GM20431 (cell line): ENCODE data around the gene ILDR1.

ENCODE experiments used
- in situ Hi-C: fragments of 300-500 bp; cut with MseI, MboI; formaldehyde crosslinking; loops from one replicate; pipeline ENCODE4 v1.15.0; 2020; ENCODE audit warnings: low sequenced_read_pairs; ENCODE audit not compliant: unreplicated experiment

ILDR1 gene

DNA sequence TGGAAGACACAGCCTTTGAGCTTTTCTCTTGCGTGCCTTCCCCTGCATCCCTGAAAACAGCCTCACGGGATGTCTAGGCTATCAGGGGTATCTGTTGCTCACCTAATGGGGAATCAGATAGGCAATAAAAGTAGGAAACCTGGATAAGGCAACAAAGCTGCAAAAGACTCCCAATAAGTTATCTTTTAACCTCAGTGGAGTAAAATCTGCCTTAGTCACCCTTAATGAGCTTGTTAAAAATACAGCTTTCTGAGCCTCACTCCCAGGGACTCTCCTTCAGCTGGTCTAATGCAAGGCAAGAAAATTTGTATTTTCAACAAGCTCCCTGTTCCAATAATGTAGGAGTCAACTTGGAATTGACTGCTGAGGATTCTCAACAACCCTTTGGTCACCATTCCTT, 25.6 kb downstream of the ILDR1 start:
- in situ Hi-C loops: loop anchor here (25.0 kb wide), 1 partner anchor 91 kb away; no protein-coding TSS in a partner anchor

DNA sequence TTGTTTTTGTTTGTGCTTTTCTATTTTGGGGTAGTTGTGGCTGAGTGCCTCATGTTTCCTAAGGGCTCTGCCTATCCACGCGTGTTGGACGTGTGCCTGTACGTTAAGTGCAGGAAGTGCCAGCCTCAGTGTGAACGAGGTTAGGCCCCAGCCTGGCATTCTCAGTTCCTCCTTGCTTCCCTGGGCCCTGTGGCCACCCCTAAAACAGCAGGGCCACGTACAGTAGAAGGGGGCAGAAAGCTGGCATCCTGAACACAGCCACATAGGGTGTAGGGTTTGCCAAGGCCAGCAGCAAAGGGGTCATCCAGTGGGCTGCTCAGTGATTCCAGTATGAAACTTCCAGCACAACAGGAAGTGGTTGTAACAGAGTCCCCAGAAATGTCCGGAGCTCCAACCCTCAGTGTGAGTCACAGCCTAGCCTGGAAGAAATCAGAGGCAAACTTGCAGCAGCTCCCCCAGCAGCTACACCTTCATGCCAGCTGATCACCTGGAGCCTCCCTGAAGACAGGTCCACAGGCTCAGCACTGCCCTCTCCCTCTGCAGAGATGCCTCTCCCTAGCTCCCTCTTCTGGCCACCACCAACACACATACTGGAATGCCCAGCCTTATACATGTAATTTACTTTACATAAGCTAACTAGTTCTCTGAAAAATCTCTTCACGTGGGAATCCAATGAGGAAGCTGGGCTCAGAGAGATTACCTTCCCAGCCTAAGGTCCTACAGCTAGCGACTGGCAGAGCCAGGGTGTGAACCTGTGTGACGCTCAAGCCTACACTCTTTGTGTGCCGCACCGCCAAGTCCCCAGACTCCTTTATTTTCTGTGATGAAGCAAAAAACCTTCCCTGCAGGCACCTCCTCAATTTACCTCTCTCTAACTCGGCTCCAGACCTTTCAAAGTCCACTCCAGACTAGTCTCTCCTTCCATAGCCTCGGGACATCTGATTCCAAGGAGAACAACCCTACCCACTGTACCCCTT, 26.6 kb downstream of the ILDR1 start:
- in situ Hi-C loops: loop anchor here (25.0 kb wide), 1 partner anchor 92 kb away; no protein-coding TSS in a partner anchor

DNA sequence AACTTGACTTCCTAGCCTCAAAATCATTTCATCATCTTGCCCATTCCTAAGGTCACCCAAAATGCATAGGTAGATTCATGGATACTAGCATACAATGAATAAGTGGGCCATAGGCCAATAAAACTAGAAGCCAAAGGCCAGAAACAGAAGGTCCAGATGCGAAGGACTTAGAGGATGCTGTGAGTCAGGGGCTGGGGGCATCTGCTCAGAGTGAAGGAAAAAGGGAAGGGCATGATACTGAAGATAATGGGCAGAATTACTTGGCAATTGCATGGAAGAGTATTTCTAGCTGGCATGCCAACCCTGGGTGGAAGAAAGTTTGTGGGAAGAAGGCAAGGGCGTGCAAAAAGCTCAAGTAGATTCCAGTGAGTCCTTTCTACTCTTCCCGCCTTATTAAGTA, 27.5 kb downstream of the ILDR1 start:
- in situ Hi-C loops: loop anchor here (25.0 kb wide), 1 partner anchor 93 kb away; no protein-coding TSS in a partner anchor

DNA sequence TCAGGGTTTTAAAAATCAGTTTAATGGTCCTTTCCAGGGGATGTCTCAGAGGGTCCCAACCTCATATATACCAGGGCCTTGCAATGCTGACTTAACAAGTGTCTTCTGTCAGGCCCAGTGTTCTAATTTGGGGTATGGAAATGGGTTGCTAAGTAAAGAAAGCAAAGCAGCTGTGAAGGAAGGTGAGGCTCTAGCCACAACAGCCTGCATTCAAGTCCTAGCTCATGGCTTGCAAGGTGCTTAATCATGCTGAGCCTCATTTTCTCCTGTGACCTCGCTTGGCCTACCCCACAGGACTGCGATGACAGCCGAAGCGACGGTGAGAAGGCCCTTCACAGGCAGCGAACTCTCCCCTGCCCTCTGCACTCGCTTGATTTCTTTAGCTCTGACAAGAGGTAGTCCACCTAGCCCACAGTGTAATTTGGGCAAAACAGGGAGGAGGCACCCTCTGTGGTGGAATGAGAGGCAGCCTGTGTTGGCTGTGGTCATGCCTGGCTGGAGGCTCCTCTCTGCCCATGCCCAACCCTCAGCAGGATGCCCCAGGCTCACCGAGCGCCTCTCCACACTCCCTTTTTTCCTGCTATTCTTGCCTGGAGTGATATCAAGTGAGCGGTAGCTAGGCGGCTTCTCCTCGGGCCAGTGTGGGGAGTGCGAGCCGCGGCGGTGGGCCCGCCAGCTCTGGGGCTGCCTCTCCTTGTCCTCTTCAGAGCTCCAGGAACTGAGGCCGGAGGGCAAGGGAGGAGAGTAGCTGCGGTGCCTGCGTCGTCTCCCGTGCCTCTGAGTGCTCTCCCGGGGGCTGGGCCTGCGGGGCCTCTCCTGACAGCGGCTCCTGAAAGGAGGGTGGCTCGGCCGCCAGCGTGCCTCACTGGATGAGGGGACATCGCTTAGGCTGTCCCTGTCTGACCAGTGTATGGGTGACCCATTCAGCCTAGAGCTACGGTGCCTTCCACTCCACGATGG, 29.2 kb downstream of the ILDR1 start:
- in situ Hi-C loops: loop anchor here (25.0 kb wide), 1 partner anchor 94 kb away; no protein-coding TSS in a partner anchor

DNA sequence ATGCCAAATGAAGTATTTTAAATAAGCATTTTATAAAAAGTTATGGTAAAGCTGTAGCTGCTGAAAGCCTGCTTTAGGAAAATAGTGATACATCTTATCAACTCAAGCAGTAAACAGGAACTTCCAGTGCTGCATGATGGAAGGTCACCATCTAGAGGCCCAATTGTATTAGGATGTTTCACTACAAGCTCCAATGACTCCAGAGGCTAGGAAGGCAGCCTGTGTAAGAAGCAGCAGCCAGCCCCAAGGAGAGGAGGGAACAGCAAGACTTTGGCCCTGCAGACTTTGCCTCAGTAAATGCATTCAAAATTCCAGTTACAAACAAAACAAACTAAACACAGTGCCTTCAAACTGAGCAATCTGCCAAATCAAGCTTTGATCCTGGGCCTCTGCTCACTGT, 32.1 kb downstream of the ILDR1 start:
- in situ Hi-C loops: loop anchor here (25.0 kb wide), 1 partner anchor 97 kb away; no protein-coding TSS in a partner anchor

DNA sequence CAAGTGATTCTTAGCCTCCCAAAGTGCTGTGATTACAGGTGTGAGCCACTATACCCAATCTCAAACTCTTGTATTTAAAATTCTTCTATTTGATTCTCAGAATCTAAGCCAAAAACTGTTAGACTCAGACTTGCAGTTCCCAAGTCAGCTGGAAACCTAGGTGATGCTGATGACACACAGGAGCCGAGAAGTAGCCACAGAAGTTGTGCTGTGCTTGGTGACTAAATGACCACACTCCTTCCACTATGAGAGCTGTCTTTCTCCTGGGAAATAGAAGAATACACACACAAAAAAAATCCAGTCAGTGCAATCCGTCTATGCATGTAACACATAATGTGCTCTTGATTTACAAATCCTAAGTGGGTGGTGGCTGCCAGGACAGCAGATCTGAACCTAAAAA, 33.9 kb downstream of the ILDR1 start:
- in situ Hi-C loops: loop anchor here (25.0 kb wide), 1 partner anchor 99 kb away; no protein-coding TSS in a partner anchor

DNA sequence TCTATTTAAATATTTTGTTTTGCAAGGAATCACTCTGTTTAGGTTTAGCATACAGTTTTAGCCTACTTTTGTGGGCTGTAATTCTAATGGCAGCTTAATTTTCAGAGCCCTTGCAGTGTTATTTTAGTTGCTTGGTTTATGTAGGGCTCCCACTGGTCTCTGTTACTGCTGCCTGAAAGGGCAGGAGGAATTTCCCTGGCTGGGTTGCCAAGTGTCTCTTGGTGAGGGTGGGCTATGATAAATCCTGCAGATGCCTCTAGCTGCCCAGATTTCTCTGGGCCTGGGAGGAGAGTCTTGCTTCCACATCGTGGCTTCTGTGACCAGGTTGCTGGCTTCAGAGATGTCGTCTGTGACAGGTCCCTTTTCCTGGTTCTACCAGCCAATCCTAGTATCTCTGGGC, 36.2 kb downstream of the ILDR1 start:
- in situ Hi-C loops: loop anchor here (25.0 kb wide), 1 partner anchor 101 kb away; no protein-coding TSS in a partner anchor

DNA sequence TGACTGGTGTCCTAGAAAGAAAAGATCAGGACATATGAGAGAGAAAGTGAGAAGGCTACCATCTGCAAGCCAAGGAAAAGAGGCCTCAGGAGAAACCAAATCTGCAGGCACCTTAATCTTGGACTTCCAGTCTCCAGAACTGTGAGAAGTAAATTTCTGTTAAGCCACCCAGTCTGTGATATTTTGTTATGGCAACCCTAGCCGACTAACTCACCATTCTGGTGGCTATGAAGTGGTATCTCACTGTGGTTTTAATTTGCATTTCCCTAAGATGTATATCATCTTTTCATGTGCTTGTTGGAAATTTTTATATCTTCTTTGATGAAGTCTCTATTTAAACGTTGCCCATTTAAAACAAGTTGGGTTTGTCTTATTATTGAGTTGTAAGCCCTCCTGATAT, 40.6 kb downstream of the ILDR1 start:
- in situ Hi-C loops: loop anchor here (25.0 kb wide), 1 partner anchor 106 kb away; no protein-coding TSS in a partner anchor

DNA sequence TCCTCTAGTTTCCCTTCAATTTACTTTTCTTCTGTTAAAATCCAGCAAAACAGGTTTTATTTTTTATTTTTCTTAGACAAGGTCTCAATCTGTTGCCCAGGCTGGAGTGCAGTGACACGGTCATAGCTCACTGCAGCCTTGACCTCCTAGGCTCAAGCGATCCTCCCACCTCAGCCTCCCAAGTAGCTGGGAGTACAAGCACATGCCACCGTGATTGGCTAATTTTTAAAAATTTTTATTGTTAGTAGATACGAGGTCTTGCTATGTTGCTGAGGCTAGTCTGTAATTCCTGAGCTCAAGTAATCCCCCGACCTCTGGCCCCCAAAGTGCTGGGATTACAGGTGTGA, 41.6 kb downstream of the ILDR1 start:
- in situ Hi-C loops: loop anchor here (25.0 kb wide), 1 partner anchor 107 kb away; no protein-coding TSS in a partner anchor

DNA sequence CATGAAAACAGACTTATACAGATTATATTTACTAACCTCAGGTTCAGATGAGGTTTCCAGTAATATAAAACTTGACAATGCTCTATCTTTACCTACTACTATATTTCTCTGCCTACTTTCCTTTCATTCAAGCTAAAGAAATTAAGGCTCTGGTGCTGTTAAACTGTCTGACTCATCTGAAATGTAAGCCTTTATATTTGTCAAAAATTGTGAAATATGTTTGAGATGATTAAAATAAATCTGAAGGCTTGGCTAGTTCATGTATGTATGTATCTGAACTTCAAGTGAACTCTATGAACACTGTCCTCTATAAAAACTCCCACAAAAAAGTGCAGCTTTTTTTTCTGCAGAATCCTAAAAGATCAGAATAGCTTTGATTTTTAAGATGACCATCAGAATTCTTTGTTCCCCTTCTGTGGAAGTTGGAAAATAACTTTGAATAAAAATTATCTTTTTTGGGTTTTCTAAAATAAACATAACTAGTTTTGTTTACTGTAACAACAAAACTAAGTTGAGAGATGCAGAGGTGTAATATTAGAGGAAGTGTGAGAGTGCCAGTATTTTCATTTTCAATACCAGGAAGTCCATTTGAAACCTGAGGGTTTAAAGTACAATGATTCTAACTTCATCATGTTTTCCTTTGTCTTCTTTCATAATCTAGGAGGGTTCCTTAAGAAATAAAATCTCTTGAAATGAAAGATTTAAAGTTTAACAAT, 42.2 kb downstream of the ILDR1 start:
- in situ Hi-C loops: loop anchor here (25.0 kb wide), 1 partner anchor 107 kb away; no protein-coding TSS in a partner anchor

DNA sequence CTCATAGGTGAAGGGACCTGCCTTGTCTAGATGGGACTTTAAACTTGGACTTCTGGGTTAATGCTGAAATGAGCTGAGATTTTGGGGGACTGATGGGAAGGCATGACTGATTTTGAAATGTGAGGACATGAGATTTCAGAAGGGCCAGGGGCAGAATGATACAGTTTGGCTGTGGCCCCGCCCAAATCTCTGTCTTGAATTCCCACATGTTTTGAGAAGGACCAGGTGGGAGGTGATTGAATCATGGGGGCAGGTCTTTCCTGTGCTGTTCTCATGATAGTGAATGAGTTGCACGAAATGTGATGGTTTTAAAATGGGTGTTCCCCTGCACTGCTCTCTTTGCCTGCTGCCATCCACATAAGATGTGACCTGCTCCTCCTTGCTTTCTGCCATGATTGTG, 42.8 kb downstream of the ILDR1 start:
- in situ Hi-C loops: loop anchor here (25.0 kb wide), 1 partner anchor 108 kb away; no protein-coding TSS in a partner anchor

DNA sequence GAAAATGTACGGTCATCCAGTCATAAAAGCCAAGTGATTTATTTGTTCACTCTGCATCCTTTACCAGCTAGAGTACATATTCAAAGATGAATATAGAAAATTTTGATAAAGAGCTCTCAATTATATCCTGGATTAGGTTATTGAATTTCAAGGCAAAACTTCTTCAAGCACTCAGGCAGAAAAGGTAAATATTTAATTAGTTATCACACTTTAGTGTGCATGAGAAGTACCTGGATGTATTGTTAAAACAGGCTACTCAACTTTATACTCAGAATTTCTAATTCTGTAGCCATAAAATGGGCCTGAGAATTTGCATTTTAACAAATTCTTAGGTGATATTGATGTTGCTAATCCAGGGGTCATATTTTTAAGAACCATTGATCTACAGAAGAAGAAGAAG, 45.3 kb downstream of the ILDR1 start:
- in situ Hi-C loops: loop anchor here (25.0 kb wide), 1 partner anchor 111 kb away; no protein-coding TSS in a partner anchor

DNA sequence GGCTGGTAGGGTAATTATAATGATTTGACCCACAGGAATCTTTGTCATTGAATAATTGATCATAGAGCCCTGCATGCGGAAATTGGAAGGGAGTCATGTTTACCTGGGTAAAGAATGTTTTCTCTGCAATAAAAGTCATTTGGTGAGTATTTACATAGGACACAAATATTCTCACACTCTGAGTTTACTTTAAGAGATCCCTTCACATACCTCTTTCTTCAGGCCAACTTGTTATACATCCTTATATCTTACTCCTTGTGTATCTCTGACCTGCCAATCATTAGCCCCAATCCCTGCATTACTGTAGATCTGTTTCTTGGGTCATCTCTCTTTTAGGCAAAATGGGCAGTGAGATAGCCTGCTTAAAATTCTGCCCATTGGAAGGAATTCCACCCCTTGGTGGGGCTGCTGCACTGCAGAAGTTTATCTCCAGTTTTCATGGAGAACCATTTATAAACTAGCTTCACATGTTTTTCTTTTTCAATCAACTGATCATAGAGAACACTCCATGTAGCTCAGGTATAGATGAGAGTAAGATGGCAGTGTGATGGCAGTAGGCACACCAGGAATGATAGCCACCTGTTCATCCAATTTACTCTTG, 46.2 kb downstream of the ILDR1 start:
- in situ Hi-C loops: loop anchor here (25.0 kb wide), 1 partner anchor 111 kb away; no protein-coding TSS in a partner anchor

DNA sequence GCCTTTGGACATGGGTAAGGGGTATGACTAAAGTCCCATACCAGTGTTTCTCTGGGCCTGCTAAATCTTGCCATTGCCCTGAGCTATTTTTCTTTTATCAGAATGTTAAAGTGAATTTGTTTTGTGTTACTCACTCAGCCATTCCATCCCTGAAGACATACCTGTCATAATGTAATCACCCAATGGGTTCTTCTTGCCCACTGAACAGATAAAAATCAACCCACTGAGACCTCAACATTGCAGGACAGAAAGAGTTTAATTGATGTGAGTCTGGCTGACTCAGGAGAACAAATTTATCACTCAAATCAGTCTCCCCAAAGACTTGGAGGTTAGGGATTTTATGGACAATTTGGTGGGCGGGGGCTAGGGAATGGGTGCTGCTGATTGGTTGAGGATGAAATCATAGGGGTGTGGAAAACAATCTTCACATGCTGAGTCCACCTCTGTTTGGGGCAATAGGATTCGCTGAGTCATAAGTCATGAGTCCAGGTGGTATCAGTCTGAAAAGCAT, 47.4 kb downstream of the ILDR1 start:
- in situ Hi-C loops: loop anchor here (25.0 kb wide), 1 partner anchor 113 kb away; no protein-coding TSS in a partner anchor

DNA sequence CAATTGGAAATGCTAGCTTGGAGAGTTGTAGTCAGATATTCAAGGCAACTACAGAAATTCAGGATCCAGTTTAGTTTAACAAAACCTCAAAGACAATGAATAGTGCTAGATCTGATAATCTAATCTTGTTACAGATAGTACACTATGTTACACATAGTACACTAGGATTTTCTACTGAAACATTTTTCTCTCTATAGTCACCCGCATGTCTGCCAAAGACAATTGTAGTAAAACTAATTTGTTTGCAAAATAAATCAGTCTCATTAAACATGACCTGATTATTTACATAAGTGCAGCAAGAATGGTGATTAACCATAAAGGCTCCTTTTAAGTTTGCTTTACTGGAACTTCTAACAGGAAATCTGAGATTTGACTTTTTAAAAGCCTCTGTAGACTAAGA, 52.0 kb downstream of the ILDR1 start:
- in situ Hi-C loops: no loop called here

DNA sequence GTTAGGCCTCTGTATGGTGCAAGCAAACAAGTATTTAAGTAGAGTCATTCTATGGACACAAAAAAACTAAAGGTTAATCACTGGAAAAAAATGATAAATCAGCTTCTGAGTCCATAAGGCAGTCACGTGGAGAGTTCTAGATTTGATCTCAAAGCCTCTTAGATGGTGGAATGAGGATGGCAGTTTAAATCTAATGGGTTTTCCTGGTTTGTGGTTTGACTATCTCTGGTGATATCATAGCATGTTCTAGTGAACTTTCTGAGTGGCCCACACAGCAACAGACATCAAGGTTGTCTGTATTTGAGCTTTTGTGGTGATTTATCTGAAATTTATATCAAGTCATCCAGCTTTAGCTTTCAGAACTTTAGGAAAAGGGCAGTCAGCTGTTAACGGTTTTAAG, 52.4 kb downstream of the ILDR1 start:
- in situ Hi-C loops: no loop called here

DNA sequence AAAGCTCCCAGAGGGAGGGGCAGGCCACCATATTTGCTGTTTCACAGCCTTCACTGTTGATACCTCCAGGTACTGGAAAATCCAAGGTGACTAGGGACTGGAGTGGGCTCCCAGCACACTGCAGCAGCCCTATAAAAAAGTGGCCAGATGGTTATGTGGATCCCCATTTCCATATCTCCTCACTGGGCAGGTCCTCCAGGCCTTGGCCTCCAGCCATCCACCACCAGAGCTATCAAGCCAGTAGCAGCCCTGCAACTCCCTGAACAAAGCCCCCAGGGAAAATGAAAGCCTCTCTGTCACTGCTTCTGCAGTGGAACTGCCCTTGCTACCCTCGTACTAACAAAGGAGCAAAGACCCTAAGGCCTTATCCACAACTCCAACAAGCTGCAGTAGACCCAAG, 58.4 kb downstream of the ILDR1 start:
- in situ Hi-C loops: no loop called here

DNA sequence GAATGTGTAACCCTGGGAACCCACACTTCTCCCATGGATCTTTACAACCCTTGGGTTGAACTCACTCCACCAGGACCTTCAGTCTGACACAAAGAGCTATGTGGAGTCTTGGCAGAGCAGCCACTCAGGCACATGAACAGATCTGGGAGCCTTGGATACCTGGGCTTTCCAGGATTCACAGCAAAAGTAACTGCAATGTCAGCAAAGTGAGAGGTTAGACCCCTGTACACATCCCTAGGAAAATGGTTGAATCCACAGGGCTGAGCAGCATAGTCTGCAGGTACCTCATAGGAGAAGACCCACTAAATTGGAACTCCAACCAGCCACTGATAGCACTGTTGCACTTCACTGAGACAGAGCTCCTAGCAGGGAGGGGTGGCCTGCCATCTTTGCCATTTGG, 59.6 kb downstream of the ILDR1 start:
- in situ Hi-C loops: no loop called here

DNA sequence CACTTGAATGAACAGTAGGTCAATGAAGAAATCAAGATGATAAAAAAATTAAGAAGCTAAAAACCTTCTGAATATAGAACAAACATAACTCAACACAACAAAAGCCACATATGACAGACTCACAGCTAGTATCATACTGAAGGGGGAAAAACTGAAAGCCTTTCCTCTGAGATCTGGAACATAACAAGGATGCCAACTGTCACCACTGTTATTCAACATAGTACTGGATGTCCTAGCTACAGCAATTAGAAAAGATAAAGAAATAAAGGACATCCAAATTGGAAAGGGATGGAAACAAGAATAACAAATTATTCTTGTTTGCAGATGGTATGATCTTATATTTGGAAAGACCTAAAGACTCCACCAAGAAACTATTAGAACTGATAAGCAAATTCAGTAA, 60.8 kb downstream of the ILDR1 start:
- in situ Hi-C loops: no loop called here
